GM12873 (cell line): ENCODE data around the gene C5orf52.

Experiments used
- CTCF ChIP-seq: IDR thresholded peaks from 2 replicates; pipeline ENCODE4 v1.5.1; 2012; ENCODE audit warnings: low read depth, mild to moderate bottlenecking, moderate library complexity, low read length, control low read depth; ENCODE audit not compliant: insufficient read depth; ENCODE audit errors: missing control alignments

The C5orf52 gene

GRCh38 chr5:157682257-157682656 is 10.9 kb downstream of the C5orf52 start:
- TF ChIP-seq CTCF: no peak

GRCh38 chr5:157687198-157687554 is 15.8 kb downstream of the C5orf52 start:
- TF ChIP-seq CTCF: no peak

- TF ChIP-seq CTCF: no peak
Measured at GRCh38 chr5:157689942-157690689, 18.8 kb downstream of the C5orf52 start.

GRCh38 chr5:157690690-157691433 is 19.5 kb downstream of the C5orf52 start:
- TF ChIP-seq CTCF: no peak

- TF ChIP-seq CTCF: no peak
Measured at GRCh38 chr5:157703736-157704135, 32.4 kb downstream of the C5orf52 start.

GRCh38 chr5:157708866-157709265 is 37.5 kb downstream of the C5orf52 start:
- no peak for TF ChIP-seq CTCF

- no peak for TF ChIP-seq CTCF
Measured at GRCh38 chr5:157709346-157709745, 38.0 kb downstream of the C5orf52 start.
